ENCODE results near the gene ZSCAN9.

ZSCAN9 gene

DNA sequence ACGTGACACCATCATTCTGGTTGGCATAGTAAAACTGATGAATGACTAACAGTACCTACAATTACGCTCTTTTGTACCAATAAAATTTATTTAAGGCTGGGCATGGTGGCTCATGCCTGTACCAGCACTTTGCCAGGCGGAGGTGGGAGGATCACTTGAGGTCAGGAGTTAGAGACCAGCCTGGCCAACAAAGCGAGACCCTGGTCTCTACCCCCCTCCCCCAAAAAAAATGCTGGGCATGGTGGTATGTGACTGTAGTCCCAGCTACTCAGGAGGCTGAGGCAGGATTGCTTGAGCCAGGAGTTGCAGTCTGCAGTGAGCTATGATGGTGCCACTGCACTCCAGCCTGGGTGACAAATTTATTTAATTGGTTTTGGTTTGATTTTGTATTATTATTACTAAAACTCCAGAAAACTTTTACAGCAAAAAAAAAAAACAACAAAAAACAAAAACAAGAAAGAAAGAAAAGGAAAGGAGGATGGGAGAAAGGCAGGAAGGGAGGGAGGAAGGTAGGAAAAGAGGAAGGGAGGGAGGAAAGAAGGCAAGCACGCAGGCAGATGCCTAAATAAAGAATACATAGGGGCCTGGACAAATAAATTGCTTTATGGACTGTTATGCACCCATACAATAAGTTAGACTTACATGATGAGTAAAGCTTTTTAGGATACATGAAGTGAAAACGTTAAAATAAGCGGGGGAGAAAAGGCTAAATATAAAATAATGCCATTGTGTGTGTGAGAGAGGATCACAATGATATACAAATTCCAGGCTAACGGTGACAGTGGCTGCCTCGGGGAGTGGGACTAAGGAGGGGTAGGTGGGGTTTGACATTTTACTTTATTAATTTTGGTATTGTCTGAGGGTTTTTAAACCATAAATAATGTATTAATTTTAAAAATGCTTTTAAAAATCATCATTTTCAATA is 682 bp upstream of the ZSCAN9 start:
- no peak for FAIRE-seq

DNA sequence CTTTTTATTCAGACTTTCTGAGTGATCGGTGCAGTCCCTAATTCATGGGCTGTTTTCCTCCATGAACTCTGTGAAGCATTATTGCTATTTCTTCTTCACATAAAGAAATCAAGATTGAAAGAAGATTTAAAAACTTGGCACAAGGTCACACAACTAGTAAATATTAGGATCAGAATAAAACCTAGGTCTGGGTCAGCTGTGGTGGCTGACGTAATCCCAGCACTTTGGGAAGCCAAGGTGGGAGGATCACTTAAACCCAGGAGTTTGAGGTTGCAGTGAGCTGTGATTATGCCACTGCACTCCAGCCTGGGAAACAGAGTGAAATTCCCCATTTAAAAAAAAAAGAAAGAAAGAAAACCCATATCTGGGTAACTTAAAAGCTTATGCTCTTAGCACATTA is 1.4 kb downstream of the ZSCAN9 start:
- FAIRE-seq: no peak

GRCh38 chr6:28232785-28233184 is 7.7 kb downstream of the ZSCAN9 start:
- no peak for FAIRE-seq

GRCh38 chr6:28235912-28236452 is 10.9 kb downstream of the ZSCAN9 start:
- no peak for FAIRE-seq

GRCh38 chr6:28239636-28240035 is 14.6 kb downstream of the ZSCAN9 start:
- no peak for FAIRE-seq

DNA sequence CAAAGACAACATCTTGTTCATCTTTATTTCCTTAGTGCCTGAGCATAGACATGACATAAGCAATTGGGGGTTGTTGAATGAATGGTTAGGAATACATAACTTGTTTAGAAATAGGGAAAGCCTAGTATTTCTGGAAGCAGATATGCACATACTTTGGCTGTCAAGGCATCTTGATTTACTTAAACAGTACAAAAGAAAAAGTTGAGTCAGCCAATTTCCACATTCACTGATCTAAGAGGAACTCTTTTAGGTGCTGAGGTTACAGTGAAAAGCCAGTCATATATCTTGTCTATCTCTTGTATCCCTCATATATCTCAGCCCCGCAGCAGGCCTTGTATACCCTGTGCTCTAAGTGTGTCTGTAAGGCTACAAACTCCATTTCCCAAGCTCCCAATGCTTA is 15.4 kb downstream of the ZSCAN9 start:
- no peak for FAIRE-seq

DNA sequence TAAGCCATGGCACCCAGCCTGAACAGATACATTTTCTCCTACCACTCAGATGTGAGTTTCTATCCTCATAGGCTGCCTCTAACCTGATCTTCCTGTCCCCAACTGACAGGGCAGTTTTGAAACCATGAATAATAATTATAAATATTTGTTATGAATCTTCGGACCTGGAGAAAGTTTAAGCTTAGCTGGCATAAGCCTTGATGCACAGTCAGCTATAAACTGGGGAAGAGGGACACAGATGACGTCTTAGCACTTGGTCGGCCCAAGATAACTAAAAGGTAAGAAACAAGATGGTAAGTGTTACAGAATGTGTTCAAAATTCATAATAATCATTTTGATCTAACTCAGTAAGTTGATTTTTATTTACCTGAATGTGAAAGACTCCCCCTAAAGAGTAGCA is 18.9 kb downstream of the ZSCAN9 start:
- FAIRE-seq: no peak

DNA sequence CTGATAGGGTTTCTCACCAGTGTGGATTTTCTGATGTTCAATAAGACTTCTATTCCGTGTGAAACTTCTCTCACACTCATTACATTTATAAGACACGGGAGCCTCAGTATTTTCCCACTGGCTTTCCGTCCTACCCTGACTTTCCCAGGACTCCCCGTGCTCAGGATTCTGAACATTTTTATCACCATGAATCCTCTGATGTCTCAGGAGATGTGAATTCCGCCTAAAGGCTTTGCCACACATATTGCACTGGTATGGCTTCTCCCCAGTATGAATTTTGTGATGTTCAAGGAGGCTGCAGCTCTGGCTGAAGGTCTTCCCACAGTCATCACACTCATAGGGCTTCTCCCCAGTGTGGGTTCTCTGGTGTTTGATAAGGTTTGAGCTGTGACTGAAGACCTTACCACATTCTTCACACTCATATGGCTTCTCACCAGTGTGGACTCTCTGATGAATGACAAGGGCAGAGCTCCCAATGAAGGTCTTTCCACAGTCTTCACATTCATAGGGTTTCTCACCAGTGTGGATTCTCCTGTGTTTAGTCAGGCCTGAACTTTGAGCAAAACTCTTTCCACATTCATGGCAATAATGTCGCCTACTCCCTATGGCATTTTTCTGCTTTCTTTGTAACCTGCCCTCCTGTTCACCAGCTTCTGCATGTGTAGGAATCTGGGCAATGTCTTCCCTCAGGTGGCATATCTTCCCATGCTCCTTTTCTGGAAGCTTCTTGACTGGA is 20.3 kb downstream of the ZSCAN9 start:
- no peak for FAIRE-seq

- FAIRE-seq: no peak
Observed at GRCh38 chr6:28248916-28249315, 23.8 kb downstream of the ZSCAN9 start.

GRCh38 chr6:28250747-28251146 is 25.7 kb downstream of the ZSCAN9 start:
- FAIRE-seq: no peak

DNA sequence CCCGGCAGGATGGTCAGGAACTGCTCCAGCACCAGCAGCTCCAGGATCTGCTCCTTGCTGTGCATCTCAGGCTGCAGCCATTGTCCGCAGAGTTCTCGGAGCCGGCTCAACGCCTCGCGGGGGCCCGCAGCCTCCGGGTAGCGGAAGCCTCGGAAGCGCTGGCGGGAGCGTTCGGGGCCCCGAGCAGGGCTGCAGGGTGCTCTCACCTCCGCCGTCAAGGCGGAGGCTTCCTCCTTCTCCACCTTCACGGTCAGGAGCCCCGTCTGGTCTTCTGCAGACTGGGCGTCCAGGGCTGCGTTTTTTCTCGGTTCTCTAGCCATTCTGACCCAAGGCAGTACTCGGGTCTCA is 26.6 kb downstream of the ZSCAN9 start:
- FAIRE-seq: no peak

DNA sequence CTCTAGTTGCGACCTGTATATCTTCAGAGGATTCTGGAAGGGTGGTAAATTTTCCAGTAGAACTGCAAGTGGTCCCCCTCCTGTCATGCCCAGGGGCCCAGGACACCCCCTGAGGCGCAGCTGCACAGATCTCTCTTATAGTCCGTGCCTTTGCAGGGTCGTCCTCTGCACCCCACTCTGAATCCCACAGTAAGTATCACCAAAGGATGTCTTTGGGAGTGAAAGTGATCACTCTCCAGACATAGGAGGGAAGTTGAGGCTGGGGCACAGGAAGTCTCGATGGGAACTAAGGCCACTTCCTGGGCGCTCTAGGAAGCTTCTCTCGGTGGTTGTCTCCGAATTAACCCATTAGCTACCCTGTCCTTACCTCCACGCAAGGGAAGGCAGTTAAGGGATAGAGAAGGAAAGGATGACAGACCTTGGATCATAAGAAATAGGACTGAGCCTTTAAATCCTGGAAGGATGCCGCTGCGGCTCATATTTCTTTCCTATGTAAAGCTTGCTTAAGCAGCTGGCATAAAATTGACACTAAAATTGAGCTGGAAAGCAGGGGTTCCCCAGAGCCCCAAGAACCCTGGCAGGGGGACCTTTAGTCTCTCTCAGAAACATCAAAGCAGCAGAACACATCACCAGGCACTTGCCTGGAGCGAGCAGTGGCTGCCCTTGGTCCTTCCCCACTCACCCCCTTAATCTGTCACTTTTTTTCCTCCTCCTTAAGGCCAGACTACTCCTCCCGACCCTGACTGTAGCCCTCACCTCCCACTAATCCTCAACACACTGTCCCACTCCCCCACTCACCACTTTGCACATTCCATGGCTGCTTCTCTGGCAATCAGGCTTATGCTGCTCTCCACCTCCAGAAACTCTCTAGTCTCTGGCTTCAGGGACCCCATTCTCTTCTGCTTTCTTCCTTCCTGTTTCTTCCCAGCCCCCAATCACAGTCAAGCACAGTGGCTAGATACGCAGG is 27.2 kb downstream of the ZSCAN9 start, which contains the start of gene ZKSCAN4:
Gene ZKSCAN4, minus strand, starts transcription at position 261 of the 967 bp plus-strand sequence. CDS start 289 bp downstream, outside the sequence.
- no peak for FAIRE-seq

GRCh38 chr6:28254121-28254519 is 29.0 kb downstream of the ZSCAN9 start:
- FAIRE-seq: no peak

DNA sequence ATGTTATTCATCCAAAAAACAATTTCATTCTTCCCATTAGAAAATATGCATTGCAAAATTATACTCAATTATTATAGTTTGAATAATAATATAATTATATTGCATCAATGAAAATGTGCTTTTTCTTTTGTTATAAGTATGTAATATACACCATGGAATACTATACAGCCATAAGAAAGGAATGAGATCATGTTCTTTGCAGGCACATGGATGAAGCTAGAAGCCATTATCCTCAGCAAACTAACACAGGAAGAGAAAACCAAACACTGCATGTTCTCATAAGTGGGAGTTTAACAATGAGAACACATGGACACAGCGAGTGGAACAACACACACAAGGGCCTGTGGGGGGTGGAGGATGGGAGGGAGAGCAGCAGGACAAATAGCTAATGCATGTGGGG is 32.0 kb downstream of the ZSCAN9 start:
- FAIRE-seq: no peak

GRCh38 chr6:28258877-28259777 is 34.1 kb downstream of the ZSCAN9 start, which contains the start of gene NKAPL:
NKAPL (plus strand) TSS chr6:28259297; CDS start chr6:28259372, 75 bp downstream.
- no peak for FAIRE-seq

DNA sequence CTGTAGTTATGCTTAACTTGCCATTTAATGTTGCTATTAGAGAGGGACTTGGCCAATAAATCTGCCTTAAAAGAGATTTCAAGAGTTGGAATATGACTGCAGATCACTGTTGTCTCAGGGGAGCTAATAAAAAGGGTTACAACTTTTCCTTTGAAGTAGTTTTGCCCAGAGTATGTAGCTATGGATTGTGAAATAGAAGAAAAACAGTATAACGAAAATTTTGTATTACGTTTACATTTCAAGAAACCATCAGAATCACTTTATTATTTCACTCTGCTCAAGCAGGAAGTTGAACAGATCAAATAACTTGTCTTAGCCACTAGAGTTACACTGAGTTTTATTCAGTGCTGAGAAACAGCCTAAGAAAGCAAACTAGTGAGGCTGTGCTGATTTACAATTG is 38.8 kb downstream of the ZSCAN9 start:
- no peak for FAIRE-seq

GRCh38 chr6:28264834-28265401 is 39.8 kb downstream of the ZSCAN9 start:
- no peak for FAIRE-seq

DNA sequence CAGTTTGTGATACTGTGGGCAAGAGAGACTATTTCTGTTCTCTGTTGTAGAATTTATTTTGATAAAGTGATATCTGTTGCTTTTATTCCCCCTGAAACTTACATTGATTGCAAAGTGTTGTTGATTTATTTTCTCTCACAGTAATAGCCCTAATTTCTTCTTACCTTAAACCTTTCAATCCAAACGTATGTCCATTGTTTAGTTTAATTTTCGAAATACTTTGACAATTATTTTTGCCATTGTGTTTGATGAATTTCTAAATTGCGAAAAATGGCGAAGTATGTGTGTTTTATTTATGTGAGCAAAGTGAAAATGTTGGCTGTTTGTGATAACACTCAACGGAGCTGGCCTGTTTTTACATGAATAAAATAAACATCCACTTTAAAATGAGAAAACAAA is 41.5 kb downstream of the ZSCAN9 start:
- FAIRE-seq: no peak

GRCh38 chr6:28266962-28267694 is 42.1 kb downstream of the ZSCAN9 start, which contains the start of gene ZSCAN26:
ZSCAN26 (plus strand) TSS chr6:28267143; CDS start chr6:28271920, 4,777 bp downstream.
- FAIRE-seq: peak; percentile 81

GRCh38 chr6:28267695-28268059 is 42.6 kb downstream of the ZSCAN9 start:
- no peak for FAIRE-seq
